Nephron (organoid): ENCODE results near the gene ZDHHC14.
"Not testable (repeated sequence)": the region's sequence is repeated elsewhere in the genome, so short reads cannot be mapped to it uniquely, and the experiment has no call there.

Experiments
- H3K27ac Mint-ChIP-seq, 3 experiments: 2 replicates each; pipeline ENCODE4 v1.8.0; 2020; ENCODE audit warnings: mixed read lengths in 3 of 3, mild to moderate bottlenecking in 2 of 3, moderate library complexity in 1 of 3
- H3K27me3 Mint-ChIP-seq: 2 replicates; pipeline ENCODE4 v1.8.0; 2021; ENCODE audit warnings: low read depth, mild to moderate bottlenecking, moderate library complexity, mixed read lengths
- H3K36me3 Mint-ChIP-seq: 2 replicates; pipeline ENCODE4 v1.8.0; 2020; ENCODE audit warnings: low read depth, mixed read lengths
- H3K4me1 Mint-ChIP-seq: 2 replicates; pipeline ENCODE4 v1.8.0; 2020; ENCODE audit warnings: mixed read lengths
- H3K4me3 Mint-ChIP-seq, 3 experiments: 2 replicates each; pipeline ENCODE4 v1.8.0; 2020; ENCODE audit warnings: mild to moderate bottlenecking in 3 of 3, mixed read lengths in 3 of 3, moderate library complexity in 2 of 3
- H3K9me3 Mint-ChIP-seq: 2 replicates; pipeline ENCODE4 v1.8.0; 2020; ENCODE audit warnings: mixed read lengths
- CTCF ChIP-seq, 3 experiments: fragments of 200-600 bp; sonication (generic); IDR thresholded peaks; one replicate each; pipeline ENCODE4 v1.5.0; 2021; ENCODE audit warnings: antibody characterized with exemption in 3 of 3; ENCODE audit not compliant: unreplicated experiment in 3 of 3

The ZDHHC14 gene

GRCh38 chr6:157586088-157586414 is 205.1 kb downstream of the ZDHHC14 start:
- Mint-ChIP-seq H3K4me1 (no peaks in the 10 kb centered on the region), H3K9me3 (peaks cover 17% of the 10 kb centered on the region), H3K27ac (no peak overlapping the region), H3K27me3 (peaks cover 4% of the 10 kb centered on the region), H3K36me3 (peaks cover 17% of the 10 kb centered on the region), H3K4me3 (no peak overlapping the region)
- TF ChIP-seq CTCF (IDR thresholded peaks at IDR 0.05; ENCODE audit: unreplicated experiment in 3 of 3) = no peak

- H3K27me3 Mint-ChIP-seq = peaks cover 4% of the 10 kb centered on the region
- H3K9me3 Mint-ChIP-seq = peaks cover 23% of the 10 kb centered on the region
- no peaks in the 10 kb centered on the region for H3K4me1 Mint-ChIP-seq
- peaks cover 20% of the 10 kb centered on the region for H3K36me3 Mint-ChIP-seq
- no peak for TF ChIP-seq CTCF (IDR thresholded peaks at IDR 0.05; ENCODE audit: unreplicated experiment in 3 of 3)
- no peak overlapping the region for H3K4me3 Mint-ChIP-seq
- no peak overlapping the region for H3K27ac Mint-ChIP-seq
Observed at GRCh38 chr6:157586476-157587126, 205.6 kb downstream of the ZDHHC14 start.

GRCh38 chr6:157587127-157587926 is 206.3 kb downstream of the ZDHHC14 start:
- Mint-ChIP-seq H3K4me3 (no peak overlapping the region), H3K9me3 (peaks cover 21% of the 10 kb centered on the region), H3K27ac (no peak overlapping the region), H3K27me3 (peaks cover 4% of the 10 kb centered on the region), H3K4me1 (no peaks in the 10 kb centered on the region), H3K36me3 (peaks cover 19% of the 10 kb centered on the region)
- TF ChIP-seq CTCF (IDR thresholded peaks at IDR 0.05; ENCODE audit: unreplicated experiment in 3 of 3) = no peak

GRCh38 chr6:157590654-157591053 is 209.7 kb downstream of the ZDHHC14 start:
- not testable (repeated sequence) for H3K4me1 Mint-ChIP-seq, H3K27me3 Mint-ChIP-seq, H3K27ac Mint-ChIP-seq, H3K4me3 Mint-ChIP-seq
- Mint-ChIP-seq H3K36me3 (peaks cover 14% of the 10 kb centered on the region), H3K9me3 (peaks cover 17% of the 10 kb centered on the region)

- peaks cover 15% of the 10 kb centered on the region for H3K4me1 Mint-ChIP-seq
- H3K4me3 Mint-ChIP-seq = no peak overlapping the region
- no peak overlapping the region for H3K27ac Mint-ChIP-seq
- no peaks in the 10 kb centered on the region for H3K27me3 Mint-ChIP-seq
- H3K9me3 Mint-ChIP-seq = peaks cover 17% of the 10 kb centered on the region
- no peak for TF ChIP-seq CTCF (IDR thresholded peaks at IDR 0.05; ENCODE audit: unreplicated experiment in 3 of 3)
- peaks cover 14% of the 10 kb centered on the region for H3K36me3 Mint-ChIP-seq
Observed at GRCh38 chr6:157592541-157592940, 211.6 kb downstream of the ZDHHC14 start.

GRCh38 chr6:157592980-157593379 is 212.0 kb downstream of the ZDHHC14 start:
- peaks cover 14% of the 10 kb centered on the region for H3K36me3 Mint-ChIP-seq

More at GRCh38 chr6:157592980-157593379, 212.0 kb downstream of the ZDHHC14 start:
- peaks cover 17% of the 10 kb centered on the region for H3K9me3 Mint-ChIP-seq
- H3K27me3 Mint-ChIP-seq = no peaks in the 10 kb centered on the region
- H3K4me3 Mint-ChIP-seq = no peak overlapping the region
- no peak for TF ChIP-seq CTCF (IDR thresholded peaks at IDR 0.05; ENCODE audit: unreplicated experiment in 3 of 3)
- no peak overlapping the region for H3K27ac Mint-ChIP-seq
- H3K4me1 Mint-ChIP-seq = peaks cover 19% of the 10 kb centered on the region
